K562 (cell line): ENCODE data around the gene LRRC71. TPM values are rescaled to one million over a fixed set of nuclear protein-coding genes. Genes with fewer than 3 reads are reported as not detected.

ENCODE experiments used
- ARHGAP35 ChIP-seq: fragments of 450-650 bp; IDR thresholded peaks from 2 replicates; pipeline ENCODE4 v1.6.1; 2018; ENCODE audit not compliant: partially characterized antibody
- BHLHE40 ChIP-seq: IDR thresholded peaks from 2 replicates; pipeline ENCODE4 v1.6.1; 2011; ENCODE audit warnings: low read length, improper control_type of control experiment
- CBX1 ChIP-seq: sonication (generic); IDR thresholded peaks from 2 replicates; pipeline ENCODE4 v1.6.1; 2016; ENCODE audit warnings: antibody characterized with exemption, low read depth, mild to moderate bottlenecking
- CREBBP ChIP-seq: IDR thresholded peaks from one replicate; pipeline ENCODE4 v1.6.1; 2012; ENCODE audit warnings: low read depth, mild to moderate bottlenecking, control low read depth, inconsistent platforms, low read length
- CXXC5 ChIP-seq: fragments of 250-450 bp; sonication (Bioruptor Pico); IDR thresholded peaks from 2 replicates; pipeline ENCODE4 v1.8.0; 2022; ENCODE audit warnings: inconsistent platforms, mild to moderate bottlenecking, moderate library complexity
- L3MBTL2 ChIP-seq: fragments of 450-650 bp; IDR thresholded peaks from 2 replicates; pipeline ENCODE4 v1.6.1; 2016; ENCODE audit warnings: mild to moderate bottlenecking, moderate library complexity
- MTF1 ChIP-seq: fragments of 250-450 bp; sonication (Bioruptor Pico); IDR thresholded peaks from 2 replicates; pipeline ENCODE4 v1.9.0; 2021; ENCODE audit warnings: moderate library complexity, mild to moderate bottlenecking, inconsistent platforms, borderline replicate concordance
- MYC ChIP-seq, 2 experiments: fragments of 250-450 bp in 1 of 2; sonication (Bioruptor Pico) in 1 of 2; IDR thresholded peaks; 2 replicates each; pipeline versions ENCODE4 v1.5.1 to v1.6.1; 2012 to 2021; ENCODE audit warnings: low read depth in 2 of 2, borderline replicate concordance in 1 of 2, improper control_type of control experiment in 1 of 2, low read length in 1 of 2, mild to moderate bottlenecking in 1 of 2, moderate library complexity in 1 of 2
- PHF21A ChIP-seq: fragments of 450-650 bp; IDR thresholded peaks from 2 replicates; pipeline ENCODE4 v1.6.1; 2017; ENCODE audit warnings: low read depth, borderline replicate concordance
- SP2 ChIP-seq: IDR thresholded peaks from 2 replicates; pipeline ENCODE4 v1.6.1; 2011; ENCODE audit warnings: mild to moderate bottlenecking, low read depth, low read length, moderate library complexity; ENCODE audit not compliant: poor library complexity, severe bottlenecking; ENCODE audit errors: extremely low read depth
- polyA plus RNA-seq, 8 experiments: library from polyadenylated mRNA; depleted of rRNA in 4 of 8; stranded (reverse) in 5 of 8; unstranded in 3 of 8; fragments of >200 nt; fragmentation: Nextera tagmentation in 2 of 8; fragmentation: Illumina TruSeq in 1 of 8; extraction: Ambion mirVana in 2 of 8; extraction: Trizol in 1 of 8; gene quantifications; 2 replicates each; pipeline versions ENCODE4 v1.2.1 to v1.2.3, GENCODE V29; 2011 to 2014; ENCODE audit warnings: inconsistent platforms in 1 of 8, missing spikeins in 1 of 8
- total RNA-seq, 7 experiments: library from RNA; depleted of rRNA in 6 of 7; stranded (reverse); fragments of >200 nt in 6 of 7; fragmentation: Illumina TruSeq in 2 of 7; extraction: Trizol in 2 of 7; gene quantifications; 2 replicates each; pipeline versions ENCODE4 v1.2.1 to v1.2.3, GENCODE V29; 2011 to 2021; ENCODE audit warnings: low replicate concordance in 1 of 7
- TF ChIP-seq, protein P1 (sequence below): fragments of 450-650 bp; formaldehyde crosslinking; IDR thresholded peaks from 2 replicates; pipeline ENCODE4 v1.4.0; 2020; ENCODE audit warnings: mild to moderate bottlenecking, mixed read lengths
- TF ChIP-seq, protein P2 (sequence below): fragments of 450-650 bp; IDR thresholded peaks from 2 replicates; pipeline ENCODE4 v1.6.1; 2016; ENCODE audit warnings: antibody characterized with exemption
- TF ChIP-seq, protein P3 (sequence below): fragments of 450-650 bp; conservative IDR thresholded peaks from 2 replicates; pipeline ENCODE4 v1.6.1; 2016; ENCODE audit warnings: missing genetic modification characterization, low read depth, mild to moderate bottlenecking, missing compliant biosample characterization, moderate library complexity
- TF ChIP-seq, protein P4 (sequence below): sonication (generic); formaldehyde crosslinking; IDR thresholded peaks from 2 replicates; pipeline ENCODE4 v1.9.0; 2022; ENCODE audit warnings: mild to moderate bottlenecking, missing genetic modification reagents
- TF ChIP-seq, protein P5 (sequence below): fragments of 250-450 bp; sonication (Bioruptor Pico); IDR thresholded peaks from 2 replicates; pipeline ENCODE4 v1.8.0; 2021; ENCODE audit warnings: mild to moderate bottlenecking, moderate library complexity
- TF ChIP-seq, protein P6 (sequence below): fragments of 250-450 bp; sonication (Bioruptor Pico); IDR thresholded peaks from 2 replicates; pipeline ENCODE4 v1.4.0; 2020; ENCODE audit warnings: mild to moderate bottlenecking, moderate library complexity

LRRC71 gene
- total and polyA plus RNA-seq, 9 of the 15 experiments (the other 6 are each of a cell fraction or from before 2014, with no cell fraction given) = 0.06 to 1.2 (median 0.51) TPM; not detected in 1

DNA sequence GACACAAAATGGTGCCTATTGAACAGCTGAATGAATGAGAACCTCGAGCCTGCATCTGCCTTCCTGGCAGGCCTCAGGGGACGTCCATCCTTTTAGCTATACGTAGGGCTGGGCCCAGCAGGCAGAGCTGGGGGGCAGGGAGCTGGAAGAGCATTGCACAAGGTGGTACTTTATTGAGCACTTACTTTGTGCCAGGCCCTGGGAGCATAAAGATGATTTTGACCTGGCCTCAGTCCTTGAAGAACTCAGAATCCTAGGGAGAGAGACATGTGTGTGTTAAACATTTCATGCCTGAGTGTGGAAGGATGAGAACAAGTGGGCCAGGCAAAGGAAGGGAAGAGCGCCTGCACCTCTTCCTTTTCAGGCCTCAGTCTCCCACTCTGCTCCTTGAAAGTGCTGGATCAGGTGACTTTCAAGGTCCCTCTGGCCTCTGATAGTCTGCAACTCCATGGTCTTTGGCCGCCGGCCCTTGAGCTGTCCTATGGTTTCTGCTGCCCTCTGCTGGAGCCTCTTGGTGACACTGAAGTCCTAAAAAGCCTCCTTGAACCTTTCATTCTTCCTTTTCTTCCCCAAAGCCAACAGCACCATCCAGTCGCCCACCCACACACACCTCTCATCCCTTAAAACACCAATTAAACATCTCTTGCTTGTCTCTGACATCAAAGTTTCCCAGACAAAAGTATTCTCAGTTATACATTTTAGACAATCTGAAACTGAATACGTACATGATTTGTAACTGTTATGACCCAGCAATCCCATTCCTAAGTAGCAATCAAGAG is 30.4 kb upstream of the LRRC71 start (continued):
- TF ChIP-seq SP2 (peak; percentile 65), ARHGAP35 (peak; percentile 19), CBX1 (no peak), CXXC5 (no peak), CREBBP (no peak), L3MBTL2 (peak; percentile 30; the same call in 1 of the 2 replicates), PHF21A (no peak), MYC (IDR thresholded peaks at IDR 0.05; ENCODE audit: low read depth, low read length) (no peak), MYC (CRISPR knock-in tag; IDR thresholded peaks at IDR 0.05; ENCODE audit: borderline replicate concordance, low read depth) (0 out of 2 replicates have a peak, but pooled peaks have one; percentile 43), BHLHE40 (peak; percentile 73), MTF1 (no peak)
- TF ChIP-seq, protein P1, sequence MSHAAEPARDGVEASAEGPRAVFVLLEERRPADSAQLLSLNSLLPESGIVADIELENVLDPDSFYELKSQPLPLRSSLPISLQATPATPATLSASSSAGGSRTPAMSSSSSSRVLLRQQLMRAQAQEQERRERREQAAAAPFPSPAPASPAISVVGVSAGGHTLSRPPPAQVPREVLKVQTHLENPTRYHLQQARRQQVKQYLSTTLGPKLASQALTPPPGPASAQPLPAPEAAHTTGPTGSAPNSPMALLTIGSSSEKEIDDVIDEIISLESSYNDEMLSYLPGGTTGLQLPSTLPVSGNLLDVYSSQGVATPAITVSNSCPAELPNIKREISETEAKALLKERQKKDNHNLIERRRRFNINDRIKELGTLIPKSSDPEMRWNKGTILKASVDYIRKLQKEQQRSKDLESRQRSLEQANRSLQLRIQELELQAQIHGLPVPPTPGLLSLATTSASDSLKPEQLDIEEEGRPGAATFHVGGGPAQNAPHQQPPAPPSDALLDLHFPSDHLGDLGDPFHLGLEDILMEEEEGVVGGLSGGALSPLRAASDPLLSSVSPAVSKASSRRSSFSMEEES (CRISPR knock-in tag) = peak; percentile 36; the same call in 1 of the 2 replicates
- TF ChIP-seq, protein P2, sequence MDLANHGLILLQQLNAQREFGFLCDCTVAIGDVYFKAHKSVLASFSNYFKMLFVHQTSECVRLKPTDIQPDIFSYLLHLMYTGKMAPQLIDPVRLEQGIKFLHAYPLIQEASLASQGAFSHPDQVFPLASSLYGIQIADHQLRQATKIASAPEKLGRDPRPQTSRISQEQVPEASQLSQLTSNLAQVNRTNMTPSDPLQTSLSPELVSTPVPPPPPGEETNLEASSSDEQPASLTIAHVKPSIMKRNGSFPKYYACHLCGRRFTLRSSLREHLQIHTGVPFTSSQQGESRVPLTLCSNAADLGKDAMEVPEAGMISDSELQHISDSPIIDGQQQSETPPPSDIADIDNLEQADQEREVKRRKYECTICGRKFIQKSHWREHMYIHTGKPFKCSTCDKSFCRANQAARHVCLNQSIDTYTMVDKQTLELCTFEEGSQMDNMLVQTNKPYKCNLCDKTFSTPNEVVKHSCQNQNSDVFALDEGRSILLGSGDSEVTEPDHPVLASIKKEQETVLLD = no peak
- TF ChIP-seq, protein P3, sequence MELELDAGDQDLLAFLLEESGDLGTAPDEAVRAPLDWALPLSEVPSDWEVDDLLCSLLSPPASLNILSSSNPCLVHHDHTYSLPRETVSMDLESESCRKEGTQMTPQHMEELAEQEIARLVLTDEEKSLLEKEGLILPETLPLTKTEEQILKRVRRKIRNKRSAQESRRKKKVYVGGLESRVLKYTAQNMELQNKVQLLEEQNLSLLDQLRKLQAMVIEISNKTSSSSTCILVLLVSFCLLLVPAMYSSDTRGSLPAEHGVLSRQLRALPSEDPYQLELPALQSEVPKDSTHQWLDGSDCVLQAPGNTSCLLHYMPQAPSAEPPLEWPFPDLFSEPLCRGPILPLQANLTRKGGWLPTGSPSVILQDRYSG (tag) = no peak
- TF ChIP-seq, protein P4, sequence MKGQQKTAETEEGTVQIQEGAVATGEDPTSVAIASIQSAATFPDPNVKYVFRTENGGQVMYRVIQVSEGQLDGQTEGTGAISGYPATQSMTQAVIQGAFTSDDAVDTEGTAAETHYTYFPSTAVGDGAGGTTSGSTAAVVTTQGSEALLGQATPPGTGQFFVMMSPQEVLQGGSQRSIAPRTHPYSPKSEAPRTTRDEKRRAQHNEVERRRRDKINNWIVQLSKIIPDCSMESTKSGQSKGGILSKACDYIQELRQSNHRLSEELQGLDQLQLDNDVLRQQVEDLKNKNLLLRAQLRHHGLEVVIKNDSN = peak; percentile 54; the same call in 1 of the 2 replicates
- TF ChIP-seq, protein P5, sequence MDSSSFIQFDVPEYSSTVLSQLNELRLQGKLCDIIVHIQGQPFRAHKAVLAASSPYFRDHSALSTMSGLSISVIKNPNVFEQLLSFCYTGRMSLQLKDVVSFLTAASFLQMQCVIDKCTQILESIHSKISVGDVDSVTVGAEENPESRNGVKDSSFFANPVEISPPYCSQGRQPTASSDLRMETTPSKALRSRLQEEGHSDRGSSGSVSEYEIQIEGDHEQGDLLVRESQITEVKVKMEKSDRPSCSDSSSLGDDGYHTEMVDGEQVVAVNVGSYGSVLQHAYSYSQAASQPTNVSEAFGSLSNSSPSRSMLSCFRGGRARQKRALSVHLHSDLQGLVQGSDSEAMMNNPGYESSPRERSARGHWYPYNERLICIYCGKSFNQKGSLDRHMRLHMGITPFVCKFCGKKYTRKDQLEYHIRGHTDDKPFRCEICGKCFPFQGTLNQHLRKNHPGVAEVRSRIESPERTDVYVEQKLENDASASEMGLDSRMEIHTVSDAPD (CRISPR knock-in tag) = no peak
- TF ChIP-seq, protein P6, sequence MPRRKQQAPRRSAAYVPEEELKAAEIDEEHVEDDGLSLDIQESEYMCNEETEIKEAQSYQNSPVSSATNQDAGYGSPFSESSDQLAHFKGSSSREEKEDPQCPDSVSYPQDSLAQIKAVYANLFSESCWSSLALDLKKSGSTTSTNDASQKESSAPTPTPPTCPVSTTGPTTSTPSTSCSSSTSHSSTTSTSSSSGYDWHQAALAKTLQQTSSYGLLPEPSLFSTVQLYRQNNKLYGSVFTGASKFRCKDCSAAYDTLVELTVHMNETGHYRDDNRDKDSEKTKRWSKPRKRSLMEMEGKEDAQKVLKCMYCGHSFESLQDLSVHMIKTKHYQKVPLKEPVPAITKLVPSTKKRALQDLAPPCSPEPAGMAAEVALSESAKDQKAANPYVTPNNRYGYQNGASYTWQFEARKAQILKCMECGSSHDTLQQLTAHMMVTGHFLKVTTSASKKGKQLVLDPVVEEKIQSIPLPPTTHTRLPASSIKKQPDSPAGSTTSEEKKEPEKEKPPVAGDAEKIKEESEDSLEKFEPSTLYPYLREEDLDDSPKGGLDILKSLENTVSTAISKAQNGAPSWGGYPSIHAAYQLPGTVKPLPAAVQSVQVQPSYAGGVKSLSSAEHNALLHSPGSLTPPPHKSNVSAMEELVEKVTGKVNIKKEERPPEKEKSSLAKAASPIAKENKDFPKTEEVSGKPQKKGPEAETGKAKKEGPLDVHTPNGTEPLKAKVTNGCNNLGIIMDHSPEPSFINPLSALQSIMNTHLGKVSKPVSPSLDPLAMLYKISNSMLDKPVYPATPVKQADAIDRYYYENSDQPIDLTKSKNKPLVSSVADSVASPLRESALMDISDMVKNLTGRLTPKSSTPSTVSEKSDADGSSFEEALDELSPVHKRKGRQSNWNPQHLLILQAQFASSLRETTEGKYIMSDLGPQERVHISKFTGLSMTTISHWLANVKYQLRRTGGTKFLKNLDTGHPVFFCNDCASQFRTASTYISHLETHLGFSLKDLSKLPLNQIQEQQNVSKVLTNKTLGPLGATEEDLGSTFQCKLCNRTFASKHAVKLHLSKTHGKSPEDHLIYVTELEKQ (CRISPR knock-in tag) = no peak
